K562 (cell line): ENCODE data around the gene GANAB. TPM values are rescaled to one million over a fixed set of nuclear protein-coding genes. Genes with fewer than 3 reads are reported as not detected.
A peak's percentile ranks its signal among the peaks of the same experiment; 100 is the strongest.

Experiments
- BCL6 ChIP-seq: fragments of 250-450 bp; sonication (Bioruptor Pico); IDR thresholded peaks from 2 replicates; pipeline ENCODE4 v1.4.0; 2020
- DPF2 ChIP-seq: fragments of 450-650 bp; IDR thresholded peaks from 2 replicates; pipeline ENCODE4 v1.6.1; 2016
- ELF1 ChIP-seq: fragments of 200-800 bp; sonication (Bioruptor generic); IDR thresholded peaks from 2 replicates; pipeline ENCODE4 v1.6.1; 2016; ENCODE audit warnings: missing genetic modification characterization, missing compliant biosample characterization
- ETV5 ChIP-seq: sonication (generic); formaldehyde crosslinking; IDR thresholded peaks from 2 replicates; pipeline ENCODE4 v1.4.0; 2020; ENCODE audit warnings: low read depth, mild to moderate bottlenecking, missing genetic modification reagents
- HNRNPH1 ChIP-seq: fragments of 200-400 bp; formaldehyde crosslinking; optimal IDR thresholded peaks from 2 replicates; pipeline ENCODE3; 2017; ENCODE audit warnings: low read depth, mild to moderate bottlenecking, low read length, moderate library complexity
- MCM3 ChIP-seq: fragments of 450-650 bp; IDR thresholded peaks from 2 replicates; pipeline ENCODE4 v1.6.1; 2016
- MCM5 ChIP-seq: fragments of 450-650 bp; IDR thresholded peaks from 2 replicates; pipeline ENCODE4 v1.6.1; 2016; ENCODE audit warnings: low read depth
- NFIC ChIP-seq: fragments of 450-650 bp; IDR thresholded peaks from 2 replicates; pipeline ENCODE4 v1.6.1; 2017; ENCODE audit warnings: mild to moderate bottlenecking, inconsistent platforms
- SMC3 ChIP-seq: conservative IDR thresholded peaks from 2 replicates; pipeline ENCODE4 v1.6.1; 2011; ENCODE audit warnings: low read depth, low read length, improper control_type of control experiment; ENCODE audit not compliant: insufficient read depth
- SNIP1 ChIP-seq: fragments of 450-650 bp; IDR thresholded peaks from 2 replicates; pipeline ENCODE4 v1.7.1; 2017; ENCODE audit warnings: low read depth, mild to moderate bottlenecking
- TAL1 ChIP-seq: fragments of 450-650 bp; IDR thresholded peaks from 2 replicates; pipeline ENCODE4 v1.6.1; 2016; ENCODE audit warnings: mild to moderate bottlenecking
- TRIM28 ChIP-seq: fragments of 450-650 bp; IDR thresholded peaks from 2 replicates; pipeline ENCODE4 v1.6.1; 2017
- ZFPM2 ChIP-seq: fragments of 250-450 bp; sonication (Bioruptor Pico); IDR thresholded peaks from 2 replicates; pipeline ENCODE4 v1.5.1; 2022; ENCODE audit warnings: mild to moderate bottlenecking
- ZNF217 ChIP-seq: sonication (generic); formaldehyde crosslinking; IDR thresholded peaks from 2 replicates; pipeline ENCODE4 v1.8.0; 2022; ENCODE audit warnings: mild to moderate bottlenecking, missing genetic modification reagents
- ZNF408 ChIP-seq: fragments of 250-450 bp; sonication (Bioruptor Pico); IDR thresholded peaks from 2 replicates; pipeline ENCODE4 v1.4.0; 2020; ENCODE audit warnings: low read depth, mild to moderate bottlenecking, moderate library complexity
- ZNF696 ChIP-seq: fragments of 250-450 bp; sonication (Bioruptor Pico); conservative IDR thresholded peaks from 2 replicates; pipeline ENCODE4 v1.4.0; 2020; ENCODE audit warnings: mild to moderate bottlenecking, moderate library complexity
- ZNF699 ChIP-seq: fragments of 250-450 bp; sonication (Bioruptor Pico); IDR thresholded peaks from 2 replicates; pipeline ENCODE4 v1.8.0; 2021; ENCODE audit warnings: mild to moderate bottlenecking, moderate library complexity; ENCODE audit not compliant: insufficient replicate concordance
- ZNF780A ChIP-seq: fragments of 250-450 bp; sonication (Bioruptor Pico); IDR thresholded peaks from 2 replicates; pipeline ENCODE4 v1.5.0; 2021; ENCODE audit warnings: mild to moderate bottlenecking
- polyA plus RNA-seq, 8 experiments: library from polyadenylated mRNA; depleted of rRNA in 4 of 8; stranded (reverse) in 5 of 8; unstranded in 3 of 8; fragments of >200 nt; fragmentation: Nextera tagmentation in 2 of 8; fragmentation: Illumina TruSeq in 1 of 8; extraction: Ambion mirVana in 2 of 8; extraction: Trizol in 1 of 8; gene quantifications; 2 replicates each; pipeline versions ENCODE4 v1.2.1 to v1.2.3, GENCODE V29; 2011 to 2014; ENCODE audit warnings: inconsistent platforms in 1 of 8, missing spikeins in 1 of 8
- total RNA-seq, 7 experiments: library from RNA; depleted of rRNA in 6 of 7; stranded (reverse); fragments of >200 nt in 6 of 7; fragmentation: Illumina TruSeq in 2 of 7; extraction: Trizol in 2 of 7; gene quantifications; 2 replicates each; pipeline versions ENCODE4 v1.2.1 to v1.2.3, GENCODE V29; 2011 to 2021; ENCODE audit warnings: low replicate concordance in 1 of 7
- TF ChIP-seq, protein P1 (sequence below): sonication (generic); formaldehyde crosslinking; IDR thresholded peaks from 2 replicates; pipeline ENCODE4 v1.8.1; 2023; ENCODE audit warnings: mild to moderate bottlenecking, missing genetic modification reagents
- TF ChIP-seq, protein P2 (sequence below): sonication (generic); formaldehyde crosslinking; IDR thresholded peaks from 2 replicates; pipeline ENCODE4 v1.8.0; 2022; ENCODE audit warnings: mild to moderate bottlenecking, missing genetic modification reagents, borderline replicate concordance
- TF ChIP-seq, protein P3 (sequence below), 3 experiments: IDR thresholded peaks in 2 of 3; conservative IDR thresholded peaks in 1 of 3; 2 replicates each; pipeline ENCODE4 v1.5.1; 2011 to 2012; ENCODE audit warnings: low read length in 3 of 3, mild to moderate bottlenecking in 3 of 3, control low read depth in 2 of 3, improper control_type of control experiment in 1 of 3, inconsistent platforms in 1 of 3, low read depth in 1 of 3, mixed read lengths in 1 of 3, moderate library complexity in 1 of 3; ENCODE audit not compliant: insufficient read depth in 2 of 3
- TF ChIP-seq, protein P4 (sequence below): conservative IDR thresholded peaks from 2 replicates; pipeline ENCODE4 v1.6.1; 2011; ENCODE audit warnings: low read depth, mild to moderate bottlenecking, low read length; ENCODE audit not compliant: control insufficient read depth

The GANAB gene
- total and polyA plus RNA-seq, 9 of the 15 experiments (the other 6 are each of a cell fraction or from before 2014, with no cell fraction given): 6.5 to 284 (median 161) TPM

DNA sequence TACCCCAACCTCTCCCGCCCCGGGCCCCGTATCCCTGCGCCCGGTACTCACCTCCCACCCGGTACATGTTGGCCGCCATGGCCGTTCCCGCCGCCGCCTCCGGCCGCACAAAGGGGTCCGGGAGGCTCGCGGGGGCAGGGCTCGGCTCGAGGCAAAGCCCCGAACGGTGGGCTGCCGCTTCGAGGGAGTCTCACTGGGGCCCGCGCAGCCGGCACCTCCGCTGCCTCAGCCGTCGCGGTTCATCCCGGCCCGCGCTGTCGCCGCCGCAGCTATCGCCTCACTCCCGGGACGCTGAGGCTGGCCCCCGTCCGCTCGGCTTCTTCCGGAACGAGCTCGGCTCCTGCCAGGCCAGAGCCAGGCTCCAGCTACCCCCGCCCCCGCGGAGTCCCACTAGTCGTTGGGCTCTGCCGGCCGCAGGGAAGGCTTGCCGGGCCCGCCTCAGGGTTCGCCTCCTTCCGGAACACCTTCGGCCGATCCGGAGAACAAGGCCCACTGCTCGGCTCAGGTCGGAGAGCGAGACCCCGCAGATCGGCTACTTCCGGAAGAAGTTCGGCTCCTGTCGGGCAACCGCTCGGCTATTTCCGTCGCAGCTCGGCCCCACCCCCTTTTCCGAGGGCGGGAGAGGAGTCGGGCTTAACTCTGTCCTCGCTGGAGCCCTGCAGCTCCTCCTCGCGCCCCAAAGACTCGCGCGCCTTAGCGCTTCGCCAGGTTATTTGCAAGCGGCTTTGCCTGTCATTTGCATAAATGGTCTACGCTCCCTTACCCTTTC lies 44.9 kb downstream of the GANAB start, which contains the start of gene MTA2 (continued):
- TF ChIP-seq, protein P1, sequence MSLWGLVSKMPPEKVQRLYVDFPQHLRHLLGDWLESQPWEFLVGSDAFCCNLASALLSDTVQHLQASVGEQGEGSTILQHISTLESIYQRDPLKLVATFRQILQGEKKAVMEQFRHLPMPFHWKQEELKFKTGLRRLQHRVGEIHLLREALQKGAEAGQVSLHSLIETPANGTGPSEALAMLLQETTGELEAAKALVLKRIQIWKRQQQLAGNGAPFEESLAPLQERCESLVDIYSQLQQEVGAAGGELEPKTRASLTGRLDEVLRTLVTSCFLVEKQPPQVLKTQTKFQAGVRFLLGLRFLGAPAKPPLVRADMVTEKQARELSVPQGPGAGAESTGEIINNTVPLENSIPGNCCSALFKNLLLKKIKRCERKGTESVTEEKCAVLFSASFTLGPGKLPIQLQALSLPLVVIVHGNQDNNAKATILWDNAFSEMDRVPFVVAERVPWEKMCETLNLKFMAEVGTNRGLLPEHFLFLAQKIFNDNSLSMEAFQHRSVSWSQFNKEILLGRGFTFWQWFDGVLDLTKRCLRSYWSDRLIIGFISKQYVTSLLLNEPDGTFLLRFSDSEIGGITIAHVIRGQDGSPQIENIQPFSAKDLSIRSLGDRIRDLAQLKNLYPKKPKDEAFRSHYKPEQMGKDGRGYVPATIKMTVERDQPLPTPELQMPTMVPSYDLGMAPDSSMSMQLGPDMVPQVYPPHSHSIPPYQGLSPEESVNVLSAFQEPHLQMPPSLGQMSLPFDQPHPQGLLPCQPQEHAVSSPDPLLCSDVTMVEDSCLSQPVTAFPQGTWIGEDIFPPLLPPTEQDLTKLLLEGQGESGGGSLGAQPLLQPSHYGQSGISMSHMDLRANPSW (CRISPR knock-in tag): no peak
- TF ChIP-seq, protein P2, sequence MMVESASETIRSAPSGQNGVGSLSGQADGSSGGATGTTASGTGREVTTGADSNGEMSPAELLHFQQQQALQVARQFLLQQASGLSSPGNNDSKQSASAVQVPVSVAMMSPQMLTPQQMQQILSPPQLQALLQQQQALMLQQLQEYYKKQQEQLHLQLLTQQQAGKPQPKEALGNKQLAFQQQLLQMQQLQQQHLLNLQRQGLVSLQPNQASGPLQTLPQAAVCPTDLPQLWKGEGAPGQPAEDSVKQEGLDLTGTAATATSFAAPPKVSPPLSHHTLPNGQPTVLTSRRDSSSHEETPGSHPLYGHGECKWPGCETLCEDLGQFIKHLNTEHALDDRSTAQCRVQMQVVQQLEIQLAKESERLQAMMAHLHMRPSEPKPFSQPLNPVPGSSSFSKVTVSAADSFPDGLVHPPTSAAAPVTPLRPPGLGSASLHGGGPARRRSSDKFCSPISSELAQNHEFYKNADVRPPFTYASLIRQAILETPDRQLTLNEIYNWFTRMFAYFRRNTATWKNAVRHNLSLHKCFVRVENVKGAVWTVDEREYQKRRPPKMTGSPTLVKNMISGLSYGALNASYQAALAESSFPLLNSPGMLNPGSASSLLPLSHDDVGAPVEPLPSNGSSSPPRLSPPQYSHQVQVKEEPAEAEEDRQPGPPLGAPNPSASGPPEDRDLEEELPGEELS (CRISPR knock-in tag): no peak
- no peak for TF ChIP-seq ZFPM2 (CRISPR knock-in tag)
- TF ChIP-seq NFIC: no peak; the same call in 1 of the 2 replicates
- peak; percentile 37; the same call in 1 of the 2 replicates for TF ChIP-seq ELF1 (tag)
- no peak for TF ChIP-seq ZNF408 (CRISPR knock-in tag)
- TF ChIP-seq, protein P3, sequence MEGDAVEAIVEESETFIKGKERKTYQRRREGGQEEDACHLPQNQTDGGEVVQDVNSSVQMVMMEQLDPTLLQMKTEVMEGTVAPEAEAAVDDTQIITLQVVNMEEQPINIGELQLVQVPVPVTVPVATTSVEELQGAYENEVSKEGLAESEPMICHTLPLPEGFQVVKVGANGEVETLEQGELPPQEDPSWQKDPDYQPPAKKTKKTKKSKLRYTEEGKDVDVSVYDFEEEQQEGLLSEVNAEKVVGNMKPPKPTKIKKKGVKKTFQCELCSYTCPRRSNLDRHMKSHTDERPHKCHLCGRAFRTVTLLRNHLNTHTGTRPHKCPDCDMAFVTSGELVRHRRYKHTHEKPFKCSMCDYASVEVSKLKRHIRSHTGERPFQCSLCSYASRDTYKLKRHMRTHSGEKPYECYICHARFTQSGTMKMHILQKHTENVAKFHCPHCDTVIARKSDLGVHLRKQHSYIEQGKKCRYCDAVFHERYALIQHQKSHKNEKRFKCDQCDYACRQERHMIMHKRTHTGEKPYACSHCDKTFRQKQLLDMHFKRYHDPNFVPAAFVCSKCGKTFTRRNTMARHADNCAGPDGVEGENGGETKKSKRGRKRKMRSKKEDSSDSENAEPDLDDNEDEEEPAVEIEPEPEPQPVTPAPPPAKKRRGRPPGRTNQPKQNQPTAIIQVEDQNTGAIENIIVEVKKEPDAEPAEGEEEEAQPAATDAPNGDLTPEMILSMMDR (IDR thresholded peaks at IDR 0.05 in 2 of 3, conservative IDR thresholded peaks at IDR 0.05 in 1 of 3; ENCODE audit: insufficient read depth in 2 of 3, low read depth in 1 of 3, low read length in 3 of 3): no peak; a peak in 1 of 6 replicates
- no peak for TF ChIP-seq TRIM28
- TF ChIP-seq DPF2: no peak
- TF ChIP-seq ZNF780A (CRISPR knock-in tag): no peak
- no peak for TF ChIP-seq TAL1
- TF ChIP-seq ZNF696 (CRISPR knock-in tag): no peak
- no peak for TF ChIP-seq MCM3
- TF ChIP-seq BCL6 (CRISPR knock-in tag): no peak
- TF ChIP-seq ETV5 (CRISPR knock-in tag): peak; percentile 63; the same call in 1 of the 2 replicates
- TF ChIP-seq ZNF699 (CRISPR knock-in tag): no peak
- TF ChIP-seq HNRNPH1: no peak
- TF ChIP-seq SMC3: 0 out of 2 replicates have a peak, but pooled peaks have one; percentile 2
- no peak; the same call in 1 of the 2 replicates for TF ChIP-seq SNIP1
- no peak for TF ChIP-seq MCM5
- no peak for TF ChIP-seq ZNF217 (CRISPR knock-in tag)
- TF ChIP-seq, protein P4, sequence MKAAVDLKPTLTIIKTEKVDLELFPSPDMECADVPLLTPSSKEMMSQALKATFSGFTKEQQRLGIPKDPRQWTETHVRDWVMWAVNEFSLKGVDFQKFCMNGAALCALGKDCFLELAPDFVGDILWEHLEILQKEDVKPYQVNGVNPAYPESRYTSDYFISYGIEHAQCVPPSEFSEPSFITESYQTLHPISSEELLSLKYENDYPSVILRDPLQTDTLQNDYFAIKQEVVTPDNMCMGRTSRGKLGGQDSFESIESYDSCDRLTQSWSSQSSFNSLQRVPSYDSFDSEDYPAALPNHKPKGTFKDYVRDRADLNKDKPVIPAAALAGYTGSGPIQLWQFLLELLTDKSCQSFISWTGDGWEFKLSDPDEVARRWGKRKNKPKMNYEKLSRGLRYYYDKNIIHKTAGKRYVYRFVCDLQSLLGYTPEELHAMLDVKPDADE: no peak
